K562 (cell line): ENCODE results near the gene OPN1MW3. TPM values are rescaled to one million over a fixed set of nuclear protein-coding genes. Genes with fewer than 3 reads are reported as not detected.
A peak's percentile ranks its signal among the peaks of the same experiment; 100 is the strongest.
"Not testable (repeated sequence)": the region's sequence is repeated elsewhere in the genome, so short reads cannot be mapped to it uniquely, and the experiment has no call there.

Experiments
- ATAC-seq: fragments of 200-7000 bp; cut with Tn5 transposase; 3 replicates; pipeline ENCODE4 v1.9.1; 2020; ENCODE audit warnings: moderate library complexity
- BruUV-seq: library from RNA; stranded (reverse); fragments of 400-500 nt; replicated peaks from 2 replicates; lab custom pipeline; 2021; lab: Mats Ljungman, UMichigan
- CTCF ChIA-PET: fragments of 300-600 bp; formaldehyde crosslinking; extraction: SDS; loops from one replicate; lab custom pipeline; 2021; ENCODE audit warnings: low intra/inter-chr PET ratio; lab: Yijun Ruan, JAX
- POLR2A ChIA-PET: fragments of 300-600, 350-650 bp; sonication (Branson Sonifier 250); formaldehyde crosslinking; extraction: SDS; loops from one replicate; lab custom pipeline; 2021; ENCODE audit warnings: antibody characterized with exemption, inconsistent platforms; lab: Yijun Ruan, JAX
- DNase-seq, 4 experiments: peaks; one replicate each; pipeline versions ENCODE4 v3.0.0 to v3.0.0-alpha.2; 2011 to 2018; ENCODE audit warnings: low spot score in 3 of 4, mixed read lengths in 3 of 4; ENCODE audit errors: extremely low read depth in 1 of 4
- FAIRE-seq: peaks from 2 replicates; lab custom pipeline; 2011; peaks lifted over from hg19 to GRCh38; lab: Jason Lieb, UNC
- H2AFZ ChIP-seq: 2 replicates; pipeline ENCODE4 v1.6.0; 2011; ENCODE audit warnings: low read depth, low read length, control low read depth, inconsistent platforms
- H3K27ac ChIP-seq: fragments of 200-600 bp; 3 replicates; pipeline ENCODE4 v1.8.0; 2011; ENCODE audit warnings: low read depth, mild to moderate bottlenecking, control low read depth, inconsistent platforms, low read length, moderate library complexity, mixed read lengths; ENCODE audit errors: extremely low read depth
- H3K27me3 ChIP-seq, 2 experiments: fragments of 300-600 bp in 1 of 2; 2 replicates in 1 of 2; 3 replicates in 1 of 2; pipeline versions ENCODE4 v1.6.0 to v1.8.0; 2011; ENCODE audit warnings: inconsistent platforms in 2 of 2, low read length in 2 of 2, mild to moderate bottlenecking in 1 of 2, mixed read lengths in 1 of 2, moderate library complexity in 1 of 2; ENCODE audit not compliant: control insufficient read depth in 2 of 2, insufficient read depth in 2 of 2
- H3K36me3 ChIP-seq: fragments of 300-600 bp; 3 replicates; pipeline ENCODE4 v1.8.0; 2011; ENCODE audit warnings: mild to moderate bottlenecking, low read length, inconsistent platforms; ENCODE audit not compliant: control insufficient read depth, insufficient read depth
- H3K4me1 ChIP-seq, 2 experiments: fragments of 200-600 bp in 1 of 2; replicated peaks in 1 of 2; 2 replicates in 1 of 2; 3 replicates in 1 of 2; pipeline versions ENCODE4 v1.5.1 to v1.8.0; 2011; ENCODE audit warnings: inconsistent platforms in 2 of 2, low read length in 2 of 2, mild to moderate bottlenecking in 1 of 2, mixed read lengths in 1 of 2, moderate library complexity in 1 of 2; ENCODE audit not compliant: control insufficient read depth in 2 of 2, insufficient read depth in 2 of 2
- H3K4me2 ChIP-seq: 2 replicates; pipeline ENCODE4 v1.6.1; 2011; ENCODE audit warnings: low read length, control low read depth, inconsistent platforms, mixed read lengths; ENCODE audit not compliant: insufficient read depth
- H3K4me3 ChIP-seq: fragments of 200-600 bp; sonication (generic), shearing (Covaris generic); 2 replicates; pipeline ENCODE4 v1.5.1; 2016; ENCODE audit warnings: control low read depth, inconsistent platforms
- H3K79me2 ChIP-seq: fragments of 200-600 bp; 3 replicates; pipeline ENCODE4 v1.8.0; 2011; ENCODE audit warnings: low read length, inconsistent platforms; ENCODE audit not compliant: control insufficient read depth, insufficient read depth
- H3K9ac ChIP-seq, 2 experiments: 2 replicates each; pipeline versions ENCODE4 v1.6.0 to v1.6.1; 2011; ENCODE audit warnings: low read depth in 2 of 2, low read length in 2 of 2, control low read depth in 1 of 2, inconsistent platforms in 1 of 2, mild to moderate bottlenecking in 1 of 2, mixed read lengths in 1 of 2; ENCODE audit not compliant: insufficient read depth in 1 of 2
- H3K9me1 ChIP-seq: one replicate; pipeline ENCODE4 v1.6.0; 2011; ENCODE audit warnings: inconsistent platforms, mild to moderate bottlenecking, low read length, moderate library complexity; ENCODE audit not compliant: control insufficient read depth, insufficient read depth
- H3K9me3 ChIP-seq: replicated peaks from 2 replicates; pipeline ENCODE4 v1.5.1; 2011; ENCODE audit warnings: low read depth, low read length, inconsistent platforms; ENCODE audit not compliant: control insufficient read depth, insufficient read depth
- H4K20me1 ChIP-seq: replicated peaks from 2 replicates; pipeline ENCODE4 v1.6.1; 2011; ENCODE audit warnings: low read length, inconsistent platforms, mixed read lengths; ENCODE audit not compliant: control insufficient read depth, insufficient read depth
- WGBS: fragments of 100-300 bp; shearing (Covaris generic); methylation state at CpG from one replicate; pipeline ENCODE4 v1.1.6; 2016; ENCODE audit warnings: low coverage, mixed read lengths; ENCODE audit not compliant: insufficient coverage; ENCODE audit errors: missing lambda C conversion rate; 5-methylcytosine and 5-hydroxymethylcytosine counted together
- in situ Hi-C: fragments of 300-500 bp; cut with MboI; formaldehyde crosslinking; loops from 4 replicates; pipeline ENCODE4 v1.15.0; 2018; ENCODE audit warnings: inconsistent platforms, mixed read lengths
- intact Hi-C: fragments of 100-400 bp; cut with micrococcal nuclease; formaldehyde crosslinking; loops from 2 replicates; pipeline ENCODE4 v1.14.2; 2022
- polyA plus RNA-seq, 8 experiments: library from polyadenylated mRNA; depleted of rRNA in 4 of 8; stranded (reverse) in 5 of 8; unstranded in 3 of 8; fragments of >200 nt; fragmentation: Nextera tagmentation in 2 of 8; fragmentation: Illumina TruSeq in 1 of 8; extraction: Ambion mirVana in 2 of 8; extraction: Trizol in 1 of 8; gene quantifications; 2 replicates each; pipeline versions ENCODE4 v1.2.1 to v1.2.3, GENCODE V29; 2011 to 2014; ENCODE audit warnings: inconsistent platforms in 1 of 8, missing spikeins in 1 of 8
- total RNA-seq, 7 experiments: library from RNA; depleted of rRNA in 6 of 7; stranded (reverse); fragments of >200 nt in 6 of 7; fragmentation: Illumina TruSeq in 2 of 7; extraction: Trizol in 2 of 7; gene quantifications; 2 replicates each; pipeline versions ENCODE4 v1.2.1 to v1.2.3, GENCODE V29; 2011 to 2021; ENCODE audit warnings: low replicate concordance in 1 of 7

The OPN1MW3 gene
- total and polyA plus RNA-seq, 9 of the 15 experiments (the other 6 are each of a cell fraction or from before 2014, with no cell fraction given): not detected

DNA sequence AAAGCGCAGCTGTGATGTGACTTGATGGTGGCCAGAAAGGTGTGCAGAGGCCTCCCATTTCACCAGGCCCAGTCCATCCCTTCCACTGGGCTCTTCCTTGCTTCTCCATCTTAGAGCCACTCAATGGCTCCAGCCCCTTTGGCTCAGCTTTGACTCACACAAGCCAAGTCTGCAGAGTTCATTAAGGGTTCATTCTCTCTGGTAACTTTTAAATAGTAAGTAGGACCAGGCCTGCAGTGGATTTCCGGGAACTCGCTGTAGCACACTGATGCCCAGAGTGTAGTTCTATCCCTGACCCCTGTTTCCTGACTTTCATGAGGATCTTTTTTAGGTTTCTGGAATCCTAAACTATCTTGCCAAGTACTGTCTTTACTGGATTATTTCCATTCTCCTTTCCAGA, 25.9 kb upstream of the OPN1MW3 start:
- intact Hi-C loops, H3K4me3 ChIP-seq, H3K27me3 ChIP-seq, POLR2A ChIA-PET, BruUV-seq, in situ Hi-C loops, H4K20me1 ChIP-seq, H3K79me2 ChIP-seq, ATAC-seq, CTCF ChIA-PET, H3K4me1 ChIP-seq, H3K27ac ChIP-seq, DNase-seq, H3K9me3 ChIP-seq, H3K9ac ChIP-seq, H2AFZ ChIP-seq, H3K9me1 ChIP-seq, FAIRE-seq, H3K4me2 ChIP-seq, H3K36me3 ChIP-seq: not testable (repeated sequence)
- no CpG with 5 or more reads among the region's 3 CpGs for WGBS

DNA sequence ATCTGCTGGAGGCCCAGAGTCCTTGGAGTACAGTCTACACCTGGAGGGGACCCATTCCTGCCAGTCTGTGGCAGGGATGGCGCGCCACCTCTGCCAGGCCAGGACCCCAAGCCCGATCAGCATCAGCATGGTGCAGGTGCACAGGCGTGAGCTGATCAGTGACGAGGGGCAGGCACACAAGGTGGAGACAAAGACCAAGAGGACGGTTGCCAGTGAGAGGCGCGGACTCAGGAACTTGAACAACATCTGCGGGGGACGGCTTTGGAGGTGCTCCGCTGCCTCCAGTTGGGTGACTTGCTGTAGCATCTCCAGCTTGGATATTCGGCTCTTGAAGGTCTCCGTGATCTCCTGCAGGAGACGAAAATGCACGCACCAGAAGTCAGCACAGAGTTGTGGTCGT, 23.8 kb upstream of the OPN1MW3 start:
- H3K4me2 ChIP-seq, H3K4me3 ChIP-seq, H3K36me3 ChIP-seq, CTCF ChIA-PET, BruUV-seq, FAIRE-seq, H3K9me1 ChIP-seq, H3K4me1 ChIP-seq, DNase-seq, H4K20me1 ChIP-seq, H3K27me3 ChIP-seq, H3K9ac ChIP-seq, H2AFZ ChIP-seq, intact Hi-C loops, POLR2A ChIA-PET, H3K9me3 ChIP-seq, H3K79me2 ChIP-seq, in situ Hi-C loops, H3K27ac ChIP-seq: not testable (repeated sequence)
- WGBS: no CpG with 5 or more reads among the region's 16 CpGs
- peak; percentile 51 for ATAC-seq

DNA sequence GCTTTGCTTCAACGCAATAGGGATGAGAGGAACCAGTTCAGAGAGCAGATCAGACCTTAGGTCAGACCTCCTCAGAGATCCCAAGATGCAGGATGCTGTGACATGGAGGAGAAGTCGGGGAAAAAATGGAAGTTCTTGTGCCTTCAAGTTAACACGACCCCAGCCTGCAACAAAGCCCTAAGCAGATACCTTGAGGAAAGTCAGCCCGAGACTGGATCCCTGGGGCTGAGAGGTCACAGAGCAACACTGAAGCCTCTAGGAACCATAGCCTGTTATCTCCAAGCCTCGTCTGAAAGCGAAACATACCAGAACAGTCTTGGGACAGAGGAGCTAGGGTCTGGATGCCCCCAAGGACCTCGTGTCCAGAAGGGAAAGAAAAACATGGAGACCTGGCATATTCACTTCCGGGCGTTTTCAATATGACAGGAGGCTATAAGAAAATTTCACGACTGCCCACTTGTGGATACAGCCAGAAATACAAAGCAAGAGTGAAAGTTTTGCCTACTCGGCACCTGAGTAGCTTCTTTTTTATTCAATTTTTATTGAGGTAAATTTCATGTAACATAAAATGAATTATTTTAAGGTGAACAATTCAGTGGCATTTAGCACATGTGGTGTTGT, 18.3 kb upstream of the OPN1MW3 start:
- H3K9me1 ChIP-seq, H3K79me2 ChIP-seq, FAIRE-seq, intact Hi-C loops, BruUV-seq, in situ Hi-C loops, H3K4me2 ChIP-seq, H3K27ac ChIP-seq, H3K27me3 ChIP-seq, H3K9ac ChIP-seq, H3K4me1 ChIP-seq, H3K36me3 ChIP-seq, CTCF ChIA-PET, DNase-seq, H3K9me3 ChIP-seq, H3K4me3 ChIP-seq, POLR2A ChIA-PET, H4K20me1 ChIP-seq: not testable (repeated sequence)
- ATAC-seq: peak; percentile 75
- H2AFZ ChIP-seq: peak overlapping the region; percentile 55; the same call in 1 of the 2 replicates
- 10% methylated on average over 2 of the region's 11 CpGs for WGBS
